Vagina (tissue), 2 donors: ENCODE measurements around the gene INSYN1. TPM values are rescaled to one million over a fixed set of nuclear protein-coding genes. Genes with fewer than 3 reads are reported as not detected.

Experiments used
- DNase-seq, 2 donors: peaks; one replicate each; pipeline ENCODE4 v3.0.0-alpha.2; 2017; ENCODE audit errors: extremely low spot score in 2 of 2
- H3K27ac ChIP-seq: fragments of 200-600 bp; sonication (generic); one replicate; pipeline ENCODE4 v1.5.1; 2019
- H3K27me3 ChIP-seq: fragments of 200-600 bp; sonication (generic); one replicate; pipeline ENCODE4 v1.5.1; 2019
- H3K36me3 ChIP-seq, 2 donors: fragments of 200-600 bp; sonication (generic); one replicate each; pipeline ENCODE4 v1.5.1; 2017 to 2019
- H3K4me1 ChIP-seq: fragments of 200-600 bp; sonication (generic); one replicate; pipeline ENCODE4 v1.5.1; 2019
- H3K4me3 ChIP-seq, 2 donors: fragments of 200-600 bp; sonication (generic); 1 replicate in 1 of 2; 2 replicates in 1 of 2; pipeline ENCODE4 v1.5.1; 2016 to 2019
- H3K9me3 ChIP-seq: fragments of 200-600 bp; sonication (generic); one replicate; pipeline ENCODE4 v1.5.1; 2019
- CTCF ChIP-seq, 3 experiments: fragments of 450-650 bp in 2 of 3; fragments of 200-600 bp in 1 of 3; sonication (generic) in 1 of 3; IDR thresholded peaks; one replicate each; pipeline ENCODE4 v1.5.1; 2017 to 2019; ENCODE audit warnings: antibody characterized with exemption in 3 of 3, mild to moderate bottlenecking in 2 of 3, moderate library complexity in 2 of 3
- POLR2A ChIP-seq, 2 donors: fragments of 450-650 bp; IDR thresholded peaks; one replicate each; pipeline ENCODE4 v1.6.1; 2017; ENCODE audit warnings: antibody characterized with exemption in 2 of 2, mild to moderate bottlenecking in 2 of 2, moderate library complexity in 2 of 2
- POLR2AphosphoS5 ChIP-seq, 2 donors: sonication (generic); formaldehyde crosslinking; IDR thresholded peaks; one replicate each; pipeline ENCODE4 v1.9.0; 2017; ENCODE audit warnings: antibody characterized with exemption in 2 of 2, mild to moderate bottlenecking in 2 of 2, low read depth in 1 of 2; ENCODE audit not compliant: insufficient read depth in 1 of 2
- intact Hi-C: fragments of 100-400 bp; cut with DNase I; formaldehyde crosslinking; loops from one replicate; pipeline ENCODE4 v1.15.1; 2023
- total RNA-seq: library from RNA; depleted of rRNA; stranded (reverse); fragments of >200 nt; gene quantifications from one replicate; pipeline ENCODE4 v1.2.3, GENCODE V29; 2016

Gene INSYN1
- total RNA-seq, 1 donor from 2014 or later: 5.6 TPM

GRCh38 chr15:73722425-73722824 is 30.7 kb downstream of the INSYN1 start:
- DNase-seq: no peak
- no peaks in the 10 kb centered on the region for H3K9me3 ChIP-seq
- H3K27ac ChIP-seq: no peak overlapping the region
- TF ChIP-seq POLR2AphosphoS5 (IDR thresholded peaks at IDR 0.05; ENCODE audit: insufficient read depth in 1 of 2, low read depth in 1 of 2) (no peak), POLR2A (IDR thresholded peaks at IDR 0.05) (no peak), CTCF (IDR thresholded peaks at IDR 0.05) (no peak)
- intact Hi-C loops: no loop called here
- no peaks in the 10 kb centered on the region for H3K36me3 ChIP-seq
- no peaks in the 10 kb centered on the region for H3K27me3 ChIP-seq
- H3K4me1 ChIP-seq: no peaks in the 10 kb centered on the region
- no peak overlapping the region for H3K4me3 ChIP-seq

GRCh38 chr15:73718694-73719093 is 34.5 kb downstream of the INSYN1 start:
- TF ChIP-seq POLR2AphosphoS5 (IDR thresholded peaks at IDR 0.05; ENCODE audit: insufficient read depth in 1 of 2, low read depth in 1 of 2): no peak
- TF ChIP-seq CTCF (IDR thresholded peaks at IDR 0.05): no peak
- TF ChIP-seq POLR2A (IDR thresholded peaks at IDR 0.05): no peak
- intact Hi-C loops: no loop called here
- no peak overlapping the region for H3K4me3 ChIP-seq
- peaks cover 0 to 3% of the 10 kb centered on the region in 2 donors for H3K36me3 ChIP-seq
- no peak overlapping the region for H3K27ac ChIP-seq
- H3K9me3 ChIP-seq: no peaks in the 10 kb centered on the region
- peaks cover 5% of the 10 kb centered on the region for H3K4me1 ChIP-seq
- no peak for DNase-seq
- H3K27me3 ChIP-seq: no peaks in the 10 kb centered on the region

GRCh38 chr15:73717802-73718201 is 35.3 kb downstream of the INSYN1 start:
- DNase-seq: no peak
- Histone ChIP-seq H3K4me3 (no peak overlapping the region), H3K27ac (no peak overlapping the region), H3K27me3 (no peaks in the 10 kb centered on the region), H3K9me3 (no peaks in the 10 kb centered on the region), H3K36me3 (peaks cover 0 to 12% of the 10 kb centered on the region in 2 donors), H3K4me1 (peaks cover 5% of the 10 kb centered on the region)
- intact Hi-C loops: no loop called here
- TF ChIP-seq POLR2AphosphoS5 (IDR thresholded peaks at IDR 0.05; ENCODE audit: insufficient read depth in 1 of 2, low read depth in 1 of 2) (no peak), POLR2A (IDR thresholded peaks at IDR 0.05) (no peak), CTCF (IDR thresholded peaks at IDR 0.05) (no peak)

- Histone ChIP-seq H3K4me1 (peaks cover 5% of the 10 kb centered on the region), H3K36me3 (peaks cover 0 to 12% of the 10 kb centered on the region in 2 donors), H3K27ac (no peak overlapping the region), H3K4me3 (no peak overlapping the region), H3K27me3 (no peaks in the 10 kb centered on the region), H3K9me3 (no peaks in the 10 kb centered on the region)
- TF ChIP-seq CTCF (IDR thresholded peaks at IDR 0.05) (no peak), POLR2A (IDR thresholded peaks at IDR 0.05) (no peak), POLR2AphosphoS5 (IDR thresholded peaks at IDR 0.05; ENCODE audit: insufficient read depth in 1 of 2, low read depth in 1 of 2) (no peak)
- DNase-seq: no peak
- intact Hi-C loops: no loop called here
These were observed 35.9 kb downstream of the INSYN1 start for GRCh38 chr15:73717206-73717605.

- no peak for DNase-seq
These were observed 36.7 kb downstream of the INSYN1 start for GRCh38 chr15:73716417-73716816.

More at GRCh38 chr15:73716417-73716816, 36.7 kb downstream of the INSYN1 start:
- no peaks in the 10 kb centered on the region for H3K9me3 ChIP-seq
- no peak overlapping the region for H3K4me3 ChIP-seq
- peaks cover 0 to 16% of the 10 kb centered on the region in 2 donors for H3K36me3 ChIP-seq
- TF ChIP-seq POLR2AphosphoS5 (IDR thresholded peaks at IDR 0.05; ENCODE audit: insufficient read depth in 1 of 2, low read depth in 1 of 2) (no peak), CTCF (IDR thresholded peaks at IDR 0.05) (no peak), POLR2A (IDR thresholded peaks at IDR 0.05) (no peak)
- H3K27ac ChIP-seq: no peak overlapping the region
- peaks cover 5% of the 10 kb centered on the region for H3K4me1 ChIP-seq
- intact Hi-C loops: no loop called here
- no peaks in the 10 kb centered on the region for H3K27me3 ChIP-seq
